ENCODE results near the gene CLK4.

CLK4 gene

DNA sequence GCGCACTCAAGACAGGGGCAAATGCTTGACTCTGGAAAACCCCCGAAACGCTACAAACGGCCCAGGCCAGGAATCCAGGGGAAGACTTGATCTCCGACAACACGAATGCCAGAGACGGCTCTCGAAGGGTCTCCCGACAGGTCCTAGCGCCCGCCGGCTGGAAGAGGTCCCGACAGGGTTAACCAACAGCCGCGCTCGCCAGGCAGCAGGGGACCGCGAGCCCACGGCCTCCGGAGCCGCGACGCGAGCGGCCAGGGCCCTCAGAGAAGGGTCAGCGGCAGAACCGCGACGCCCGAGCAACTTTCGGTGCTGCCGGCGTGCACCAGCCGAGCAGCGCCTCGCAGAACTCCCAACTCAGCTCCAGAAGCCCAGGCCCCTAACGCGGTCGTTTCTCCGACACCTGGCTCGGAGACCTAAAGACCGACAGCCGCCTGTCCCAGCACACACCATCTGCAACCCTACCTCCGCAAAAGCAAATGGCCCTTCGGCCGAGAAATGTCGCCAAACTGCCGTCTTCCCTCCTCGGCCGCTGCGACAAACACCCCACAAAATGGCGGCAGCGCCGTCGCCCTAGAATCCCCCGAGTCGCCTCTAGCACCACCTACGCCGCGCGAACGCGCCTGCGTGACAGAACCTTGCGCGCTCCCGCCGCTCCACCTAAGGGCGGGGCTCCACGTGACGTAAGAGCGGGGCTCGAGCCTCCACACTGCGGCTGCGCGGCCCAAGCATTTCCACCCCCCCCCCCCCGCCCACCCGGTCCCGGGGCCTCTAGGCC lies at the start of gene CLK4:
TSS of gene CLK4 (minus strand) at position 567 of the 775 bp plus-strand sequence. CDS start 3,634 bp downstream, outside the sequence.
- peak; percentile 96 to 98 for DNase-seq

DNA sequence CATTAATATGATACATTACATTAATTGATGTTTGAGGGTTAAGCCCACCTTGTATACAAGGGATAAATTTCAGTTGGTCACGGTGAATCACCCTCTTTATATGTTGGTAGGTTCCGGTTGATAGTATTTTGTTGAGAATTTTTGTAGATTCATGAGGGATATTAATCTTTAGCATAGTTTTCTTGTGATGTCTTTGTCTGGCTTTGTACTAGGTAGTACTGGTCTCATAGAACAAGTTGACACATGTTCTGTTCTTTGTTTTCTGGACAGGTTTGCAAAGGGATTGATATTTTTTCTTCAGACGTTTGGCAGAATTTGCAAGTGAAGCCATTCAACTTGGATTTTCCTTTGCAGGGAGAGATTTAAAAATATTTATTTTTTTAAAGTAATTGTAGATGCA lies 49.1 kb upstream of the CLK4 start:
- no peak for DNase-seq

DNA sequence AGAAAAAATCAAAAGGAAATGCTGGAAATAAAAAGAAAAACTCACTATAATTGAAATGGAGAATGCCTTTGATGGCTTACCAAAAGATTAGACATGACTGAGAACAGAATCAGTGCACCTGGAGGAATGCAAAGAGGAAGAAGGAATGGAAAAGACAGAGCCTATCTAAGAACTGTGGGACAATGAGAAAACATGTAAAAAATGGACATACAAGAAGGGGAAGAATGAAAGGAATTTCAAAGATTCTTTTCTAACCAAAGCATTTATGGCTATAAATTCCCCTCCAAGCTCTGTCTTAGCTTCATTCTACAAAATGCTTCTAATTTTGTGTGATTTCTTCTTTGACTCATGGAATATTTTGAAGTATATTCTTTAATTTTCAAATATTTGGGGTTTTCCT lies 47.5 kb upstream of the CLK4 start:
- no peak for DNase-seq

DNA sequence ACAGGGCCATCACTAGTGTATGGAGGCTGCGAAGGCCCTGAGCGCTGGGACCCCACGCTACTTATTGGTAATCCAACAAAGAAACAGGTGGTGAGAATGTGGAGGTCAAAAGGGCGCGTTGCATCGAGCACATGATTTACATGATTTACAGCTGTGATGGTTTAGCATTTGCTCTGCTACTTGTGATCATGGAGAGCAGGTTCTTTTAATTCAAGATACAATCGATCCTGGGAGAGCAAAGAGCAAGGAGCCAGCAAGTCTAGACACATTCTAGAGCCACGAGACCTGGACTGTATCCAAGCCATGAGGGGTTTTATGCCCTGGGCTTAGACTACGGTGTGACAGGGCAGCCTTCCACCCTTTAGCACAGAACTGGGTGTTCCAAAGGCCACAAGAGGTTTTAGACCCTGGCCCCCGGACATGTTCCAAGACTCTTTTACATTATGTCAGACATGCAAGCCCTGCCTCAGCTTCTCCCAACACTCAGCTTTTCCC lies 47.0 kb upstream of the CLK4 start:
- no peak for DNase-seq

DNA sequence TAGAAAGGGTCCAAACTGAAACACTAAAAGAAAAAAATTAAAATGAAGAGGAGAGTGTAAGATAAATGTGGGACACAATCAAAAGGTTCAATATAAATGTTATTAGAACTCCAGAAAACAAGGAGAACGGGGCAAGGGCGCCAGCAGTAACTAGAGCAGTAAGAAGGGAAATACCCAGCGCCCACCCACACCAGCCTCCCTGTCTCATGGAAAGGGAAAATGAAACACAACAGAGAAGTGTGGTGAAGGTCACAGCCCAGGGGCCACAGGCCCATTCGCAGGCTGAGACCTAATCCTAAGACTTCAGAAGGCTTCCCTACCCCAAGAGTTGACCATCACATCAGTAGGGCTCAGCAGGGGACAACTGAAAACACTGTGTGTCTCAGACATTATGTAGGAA lies 45.8 kb upstream of the CLK4 start:
- no peak for DNase-seq

DNA sequence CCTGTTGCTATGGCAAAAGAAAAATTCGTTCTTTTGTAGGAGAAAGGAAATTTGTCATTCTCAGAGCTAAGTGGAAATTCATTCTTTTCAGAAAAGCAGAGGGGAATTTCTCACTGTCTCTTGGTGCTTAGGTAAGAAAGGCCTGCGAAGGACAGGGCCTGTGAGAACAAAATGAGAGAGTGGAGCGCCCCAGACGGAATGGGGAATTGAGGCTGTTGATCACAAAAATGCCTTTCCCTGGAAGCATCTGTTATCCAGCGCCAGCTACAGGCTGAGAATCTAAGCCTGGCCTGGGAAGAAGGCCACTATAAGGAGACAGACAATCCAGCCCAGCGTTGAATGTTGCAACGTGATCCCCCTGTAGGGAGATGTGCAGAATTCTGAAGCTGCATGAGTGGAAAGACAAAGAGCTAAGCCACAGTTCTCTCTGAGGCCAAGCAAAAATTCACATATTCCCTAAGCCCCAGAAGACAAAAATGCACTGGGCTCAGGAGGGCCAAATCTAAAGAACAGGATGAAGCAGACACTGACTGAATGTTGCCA lies 44.8 kb upstream of the CLK4 start:
- no peak for DNase-seq

DNA sequence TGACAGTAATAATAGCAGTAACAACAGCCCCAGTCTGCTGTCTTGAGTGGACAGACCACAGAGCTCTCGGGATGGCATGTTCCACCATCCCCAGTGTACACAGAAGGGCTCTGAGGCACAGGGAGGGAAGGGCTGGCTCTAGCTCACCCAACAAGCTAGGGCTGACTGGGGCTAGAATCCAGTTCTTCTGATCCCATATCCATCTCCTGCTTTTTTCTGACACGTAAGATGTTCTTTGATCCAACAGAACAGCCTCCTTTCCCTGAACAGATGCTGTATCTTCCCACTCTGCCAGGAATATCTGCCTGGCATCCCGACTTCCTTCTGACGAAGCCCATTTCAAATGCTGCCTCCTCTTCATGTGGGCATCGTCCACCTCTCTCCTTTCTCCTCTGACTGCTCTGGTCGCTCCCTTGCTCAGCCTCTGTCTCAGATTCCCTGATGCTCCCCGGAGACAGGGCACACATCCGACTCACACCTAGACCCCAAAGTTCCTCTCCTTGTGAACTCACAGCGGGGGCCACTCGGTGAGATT lies 43.6 kb upstream of the CLK4 start:
- no peak for DNase-seq

DNA sequence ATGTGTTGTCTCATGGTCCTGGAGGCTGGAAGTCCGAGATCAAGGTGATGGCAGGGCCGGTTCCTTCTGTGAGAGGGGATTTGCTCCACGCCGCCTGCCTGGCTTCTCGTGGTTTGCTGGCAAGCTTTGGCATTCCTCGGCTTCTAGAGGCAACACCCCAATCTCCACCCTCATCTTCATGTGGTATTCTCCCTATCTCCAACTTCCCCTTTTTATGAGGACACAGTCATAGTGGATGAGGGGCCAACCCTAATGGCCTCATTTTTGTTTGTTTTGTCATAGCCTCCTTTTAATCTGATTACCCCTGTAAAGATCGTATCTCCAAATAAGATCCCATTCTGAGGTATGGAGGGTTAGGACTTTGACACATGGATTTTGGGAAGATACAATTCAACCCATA lies 41.7 kb upstream of the CLK4 start:
- no peak for DNase-seq

DNA sequence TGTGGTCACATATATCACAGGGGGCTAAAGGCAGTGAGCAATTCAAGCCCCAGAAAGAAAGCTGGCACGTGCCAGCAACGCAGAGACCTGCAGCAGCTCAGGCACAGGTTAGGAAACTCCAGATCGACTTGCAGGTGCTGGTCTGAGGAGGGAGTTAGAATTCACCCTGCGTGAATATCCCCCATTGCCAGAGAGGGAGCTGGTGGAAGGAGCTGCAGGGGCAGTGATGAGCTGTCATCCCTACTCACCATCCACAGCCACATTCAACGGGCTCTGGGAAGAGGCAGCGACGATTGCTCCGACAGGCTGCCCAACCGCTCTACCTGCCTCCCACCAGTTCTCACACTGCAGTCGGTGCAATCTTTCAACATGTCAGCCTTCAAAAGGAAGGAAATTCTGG lies 40.8 kb upstream of the CLK4 start:
- no peak for DNase-seq

DNA sequence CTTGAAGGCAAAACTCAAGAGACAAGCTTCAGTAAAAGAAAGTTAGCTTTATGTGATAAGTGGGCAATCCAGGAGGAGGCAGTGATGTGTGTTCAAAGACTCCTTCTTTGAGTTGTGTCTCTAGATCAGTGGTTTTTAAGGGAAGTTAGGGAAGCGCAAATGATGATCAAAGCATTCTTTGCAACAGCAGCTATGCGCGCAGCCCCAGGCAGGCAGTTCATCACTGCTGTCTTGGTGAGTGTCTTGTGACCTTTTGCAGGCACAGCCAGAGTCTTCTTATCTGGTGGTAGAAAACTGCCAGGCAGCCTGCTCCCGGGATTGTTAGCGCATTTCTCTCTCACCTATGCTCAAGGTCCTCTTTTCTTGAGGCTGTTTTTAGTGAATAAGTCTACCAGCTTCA lies 40.3 kb upstream of the CLK4 start:
- DNase-seq, result no peak

DNA sequence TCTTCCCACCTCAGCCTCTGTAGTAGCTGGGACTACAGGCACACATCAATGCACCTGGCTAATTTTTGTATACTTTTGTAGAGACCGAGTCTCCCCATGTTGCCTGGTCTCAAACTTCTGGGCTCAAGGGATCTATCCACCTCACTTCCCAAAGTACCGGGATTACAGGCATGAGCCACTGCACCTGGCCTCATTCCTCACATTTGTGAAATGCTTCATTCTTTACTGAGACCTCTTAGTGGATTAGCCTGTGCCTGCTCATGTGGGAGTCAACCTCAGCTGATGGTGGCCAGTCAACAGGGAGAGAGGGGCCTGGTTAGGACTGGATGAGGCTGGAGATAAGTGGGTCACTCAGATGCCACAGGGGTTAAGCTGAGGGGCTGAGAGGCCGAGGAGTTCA lies 37.3 kb upstream of the CLK4 start:
- no peak for DNase-seq

DNA sequence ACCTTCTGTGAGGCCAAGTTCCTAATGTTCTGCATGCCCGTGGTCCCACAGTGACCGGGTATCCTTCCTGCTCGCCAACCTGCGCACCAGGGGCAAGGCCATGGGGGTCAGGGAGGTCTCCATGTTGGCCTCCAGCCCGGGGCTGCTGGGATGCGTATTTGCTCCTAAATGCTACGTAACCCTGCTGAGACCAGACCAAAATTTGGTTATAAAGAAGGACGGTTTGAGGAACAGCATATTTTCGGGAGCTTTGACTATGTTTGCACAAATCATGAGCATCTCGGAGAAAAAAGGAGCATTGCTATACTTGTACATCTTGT lies 35.7 kb upstream of the CLK4 start:
- DNase-seq, result no peak

DNA sequence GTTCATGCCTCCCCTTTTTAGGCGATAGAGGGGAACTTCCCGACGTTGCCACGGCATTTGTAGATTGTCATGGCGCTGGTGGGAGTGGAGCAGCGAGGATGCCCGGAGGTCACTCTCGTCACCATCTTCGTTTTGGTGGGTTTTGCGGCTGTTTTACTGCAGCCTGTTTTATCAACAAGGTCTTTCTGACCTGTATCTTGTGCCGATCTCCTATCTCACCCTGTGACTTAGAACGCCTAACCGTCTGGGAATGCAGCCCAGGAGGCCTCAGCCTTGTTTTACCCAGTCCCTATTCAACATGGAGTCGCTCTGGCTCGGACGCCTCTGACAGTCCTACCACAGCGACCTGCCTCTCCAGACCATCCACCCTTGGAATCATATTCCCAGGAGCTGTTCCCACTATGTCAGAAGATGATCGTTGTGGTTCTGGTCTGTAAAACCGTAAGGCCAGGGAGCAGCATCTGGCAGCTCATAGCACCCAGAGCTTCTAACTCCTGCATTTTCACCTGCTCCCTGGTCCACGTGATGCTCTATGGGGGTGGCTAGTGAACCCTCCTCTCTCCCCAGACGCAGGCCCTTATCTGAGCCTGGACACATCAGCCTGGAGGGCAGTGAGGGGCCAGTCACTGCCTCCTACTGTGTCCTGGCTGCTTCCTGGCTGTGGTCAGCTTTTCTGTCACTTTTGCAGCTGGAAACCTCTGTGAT lies 35.1 kb upstream of the CLK4 start:
- DNase-seq, result no peak

DNA sequence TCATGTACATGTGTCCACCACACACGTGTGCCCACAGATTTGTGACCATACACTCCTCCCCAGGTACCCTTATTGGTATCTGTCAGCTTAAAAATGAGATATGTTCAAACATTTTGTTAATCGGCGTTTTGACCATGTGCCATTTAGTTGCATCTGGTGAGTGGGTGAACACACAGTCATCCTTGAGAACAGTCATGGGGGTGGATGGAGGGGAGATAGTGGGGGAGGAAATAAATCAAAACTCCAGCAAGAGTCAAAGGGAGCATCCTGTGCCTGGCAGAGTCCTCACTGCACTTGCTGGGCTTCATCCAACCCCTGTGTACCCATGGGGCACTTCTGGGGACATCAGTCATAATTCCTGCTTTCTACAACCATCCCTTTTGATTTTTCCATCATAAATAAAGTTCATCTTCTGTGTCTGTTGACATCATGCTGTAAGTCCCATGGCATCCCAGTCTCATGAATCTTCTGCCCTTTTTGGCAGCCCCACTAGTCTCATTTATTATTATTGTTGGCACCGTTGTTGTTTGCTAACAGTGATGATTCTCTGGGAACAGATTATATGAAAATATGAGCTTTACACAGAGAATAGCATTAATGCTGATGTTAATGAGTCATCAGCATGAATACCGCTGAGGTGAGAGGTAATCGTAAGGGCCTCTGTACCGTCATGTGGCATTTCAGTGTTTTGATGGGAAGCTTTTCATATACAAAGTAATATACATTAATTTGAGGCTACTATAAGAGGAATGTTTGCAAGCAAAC lies 24.4 kb upstream of the CLK4 start:
- no peak for DNase-seq

DNA sequence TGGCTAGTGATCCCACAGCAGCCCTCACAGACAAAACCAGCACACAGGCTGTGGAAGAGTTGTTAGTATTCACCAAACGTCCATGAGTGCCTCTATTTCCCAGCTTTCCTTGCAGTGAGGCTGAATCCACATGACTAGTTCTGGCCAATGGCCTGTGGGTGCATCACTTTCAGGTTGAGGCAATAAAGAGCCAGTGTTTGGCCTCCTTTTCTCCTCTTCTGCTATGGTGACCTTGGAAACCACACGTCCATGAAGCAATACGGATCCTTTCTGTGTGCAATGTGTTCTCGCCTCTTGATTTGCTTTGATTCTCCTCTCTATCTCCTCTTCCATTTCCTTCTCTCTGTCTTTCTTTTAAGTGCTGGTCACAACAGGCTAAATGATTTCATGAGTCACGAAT lies 23.4 kb upstream of the CLK4 start:
- no peak for DNase-seq

DNA sequence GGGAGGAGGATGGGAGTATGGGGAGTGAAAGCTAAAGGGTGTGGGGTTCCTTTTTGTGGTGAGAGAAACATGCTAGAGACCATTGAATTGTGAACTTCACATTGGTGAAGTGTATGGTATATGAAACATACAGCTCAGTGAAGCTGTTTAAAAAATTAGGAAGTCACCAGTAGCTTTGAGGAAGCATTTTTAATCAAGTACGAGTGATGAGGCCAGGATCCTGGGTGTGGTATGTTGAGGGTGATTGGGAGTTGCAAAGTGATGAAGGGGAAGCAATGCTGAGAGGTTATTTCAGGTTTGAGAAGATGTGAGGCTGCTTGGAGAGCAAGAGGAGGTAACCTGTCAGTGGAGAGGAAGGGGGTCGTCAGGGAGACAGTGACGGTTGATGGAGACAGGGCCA lies 22.7 kb upstream of the CLK4 start:
- DNase-seq, result no peak

DNA sequence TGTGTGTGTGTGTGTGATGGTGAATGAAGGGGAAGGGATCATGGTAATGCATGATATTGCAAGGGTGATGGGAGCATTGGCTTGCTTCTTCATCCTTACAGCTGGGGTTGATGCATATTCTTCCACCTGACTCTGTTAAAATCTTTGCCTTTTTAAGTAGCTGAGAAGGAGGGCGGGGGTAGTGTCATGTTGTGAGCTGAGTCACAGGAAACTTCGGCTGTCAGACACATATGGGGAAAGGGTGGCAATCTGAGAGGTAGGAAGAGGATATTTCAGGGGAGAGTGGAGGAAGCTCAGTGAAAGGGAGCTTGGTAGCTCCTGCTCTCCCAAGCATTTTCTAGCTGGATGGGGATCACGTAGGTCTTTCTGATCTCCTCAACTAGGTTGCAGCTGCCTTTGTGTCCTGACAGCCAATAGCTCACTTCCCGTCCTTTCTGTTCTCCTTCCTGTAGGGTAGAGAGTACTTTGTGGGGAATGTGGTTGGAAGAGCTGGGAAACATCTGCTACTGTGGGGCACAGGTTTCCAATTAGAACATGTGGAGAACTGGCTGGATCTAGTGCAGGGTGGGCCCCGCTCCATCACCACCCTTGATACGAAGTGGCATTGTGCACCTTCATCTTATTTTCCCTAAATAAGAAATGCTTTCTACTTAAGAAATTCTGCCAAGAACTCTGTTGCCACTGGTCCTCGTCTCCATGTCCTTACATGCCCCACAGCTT lies 18.1 kb upstream of the CLK4 start:
- DNase-seq, result no peak

DNA sequence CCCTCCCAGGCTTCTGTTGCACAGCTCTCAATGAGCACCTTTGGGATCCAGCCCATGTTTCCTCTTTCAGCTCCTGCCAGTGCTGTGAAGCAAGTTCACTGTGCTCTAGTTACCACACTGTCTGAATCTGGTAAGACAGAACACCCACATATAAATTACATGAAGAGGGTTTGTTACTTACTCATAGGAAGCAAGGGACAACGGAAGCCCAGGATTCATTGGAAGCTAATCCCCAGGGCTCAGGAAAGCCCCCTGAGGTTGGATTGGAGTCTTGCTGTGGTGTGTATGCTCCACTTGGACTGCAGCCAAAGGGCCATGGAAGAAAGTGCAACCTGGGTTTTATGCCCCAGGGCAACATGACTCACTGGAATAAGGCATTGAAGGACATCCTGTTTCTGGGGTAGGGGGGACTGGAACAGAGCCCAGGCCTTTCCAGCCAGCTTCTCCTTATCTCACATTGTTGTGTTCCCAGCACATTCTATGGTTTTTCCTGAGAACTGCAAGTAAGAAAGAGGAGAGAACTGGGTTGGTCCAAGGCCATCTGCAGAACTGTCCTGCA lies 15.6 kb upstream of the CLK4 start:
- DNase-seq, result no peak

DNA sequence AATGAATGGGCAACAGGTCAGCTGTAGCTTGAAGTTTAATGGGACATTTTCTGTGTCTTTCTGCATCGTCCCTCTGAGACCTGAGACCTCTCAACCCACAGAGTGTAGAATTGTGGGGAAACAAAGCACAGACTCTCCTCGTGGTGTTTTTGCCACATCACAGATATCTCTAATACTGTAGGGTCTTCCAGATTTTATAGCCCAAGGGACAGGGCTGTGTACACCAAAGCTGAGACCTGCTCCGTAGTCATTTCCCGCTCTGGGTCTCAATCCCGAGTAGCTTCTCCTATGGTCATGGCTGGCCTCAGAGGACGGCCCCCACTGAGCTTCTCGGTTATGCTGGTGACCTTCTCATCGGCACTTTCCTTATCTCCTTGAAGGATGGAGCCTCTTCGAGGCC lies 14.9 kb upstream of the CLK4 start:
- DNase-seq, result no peak

DNA sequence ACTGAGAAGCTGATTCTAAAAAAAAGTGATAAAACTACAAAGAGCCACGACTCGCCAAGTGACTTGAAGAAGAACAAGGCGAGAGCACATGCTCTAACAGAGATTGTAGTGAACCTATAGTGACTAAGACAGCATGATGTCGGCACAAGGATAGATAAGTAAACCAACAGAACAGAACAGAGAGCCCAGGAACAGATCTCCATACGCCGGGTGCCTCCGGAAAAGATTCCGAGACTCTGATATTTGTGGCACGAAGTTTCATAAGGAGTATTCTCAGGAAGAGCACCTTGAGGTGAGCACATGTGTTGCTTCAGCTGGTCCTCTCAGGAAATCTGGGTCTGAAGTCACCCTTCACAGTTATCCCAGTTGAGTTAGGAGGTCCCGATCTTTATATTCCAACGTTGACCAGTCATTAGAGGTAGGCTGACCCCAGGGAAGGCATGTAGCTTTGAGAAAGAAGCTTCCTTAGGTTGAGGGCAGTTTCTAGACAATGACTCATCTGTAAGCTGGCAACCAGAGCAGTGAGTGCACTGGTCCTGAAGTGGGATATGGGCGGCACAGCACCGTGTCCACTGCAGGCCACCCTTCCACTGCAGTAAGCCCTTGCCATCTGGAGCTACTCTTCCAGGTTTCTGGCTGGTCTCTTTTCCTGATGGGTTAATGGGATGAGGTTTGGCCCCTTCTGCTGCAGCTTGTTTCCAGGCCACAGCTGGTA lies 13.6 kb upstream of the CLK4 start:
- no peak for DNase-seq

DNA sequence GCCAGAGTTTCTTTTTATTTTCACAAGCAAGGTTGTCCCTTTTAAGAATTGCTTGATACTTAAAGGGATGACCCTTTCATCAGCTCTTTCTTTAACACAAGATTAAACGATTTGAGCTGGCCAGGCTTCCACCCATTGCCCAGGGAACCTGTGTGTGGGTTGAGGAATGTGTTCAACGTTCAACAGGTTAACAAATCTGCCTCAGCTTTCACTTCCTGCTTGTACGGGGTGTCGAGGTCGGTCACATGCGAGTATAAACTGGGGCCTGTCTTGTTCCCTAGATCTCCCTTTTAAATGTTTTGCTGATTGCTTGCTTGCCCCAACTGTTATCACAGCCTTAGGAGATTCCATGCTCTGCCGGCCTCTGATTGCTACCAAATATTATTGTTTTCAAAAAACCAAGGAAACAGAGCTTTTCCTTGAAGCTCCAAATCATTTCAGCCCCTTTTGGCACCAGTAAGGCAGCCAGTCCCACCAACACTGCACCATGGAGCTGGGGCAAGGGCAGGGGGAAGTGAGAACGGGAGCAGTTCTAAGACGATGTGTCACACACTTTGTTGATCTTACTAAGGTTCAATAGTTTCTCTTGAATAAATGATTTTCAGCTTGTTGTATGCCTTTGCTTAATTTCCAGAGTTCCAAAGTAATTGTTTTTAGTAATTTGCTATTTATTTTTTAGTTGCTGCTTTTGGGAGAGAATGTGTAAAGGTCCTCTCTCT lies 10.7 kb upstream of the CLK4 start:
- DNase-seq, result no peak

All from activated CD4-positive, alpha-beta T cell treated with anti-CD3 and anti-CD28 coated beads for 4 hours (primary cell).